K562 (cell line): ENCODE results near the gene CNOT2.

Source experiments
- CHCHD3 ChIP-seq: fragments of 250-450 bp; sonication (Bioruptor Pico); IDR thresholded peaks from 2 replicates; pipeline ENCODE4 v2.1.2; 2022; ENCODE audit warnings: mild to moderate bottlenecking
- ETS1 ChIP-seq: conservative IDR thresholded peaks from 2 replicates; pipeline ENCODE4 v1.6.1; 2011; ENCODE audit warnings: low read depth, mild to moderate bottlenecking, low read length; ENCODE audit not compliant: control insufficient read depth
- ETV6 ChIP-seq, 3 experiments: fragments of 150-350 bp in 1 of 3; sonication (generic) in 1 of 3; formaldehyde crosslinking in 1 of 3; IDR thresholded peaks; 2 replicates each; pipeline versions ENCODE4 v1.6.1 to v1.8.0; 2014 to 2022; ENCODE audit warnings: borderline replicate concordance in 2 of 3, low read depth in 2 of 3, antibody characterized with exemption in 1 of 3, low read length in 1 of 3, mild to moderate bottlenecking in 1 of 3, missing genetic modification reagents in 1 of 3
- EZH2 ChIP-seq: IDR thresholded peaks from 2 replicates; pipeline ENCODE4 v1.6.1; 2012; ENCODE audit warnings: low read depth, mild to moderate bottlenecking, inconsistent platforms, low read length, borderline replicate concordance
- GABPB1 ChIP-seq: sonication (generic); formaldehyde crosslinking; IDR thresholded peaks from 2 replicates; pipeline ENCODE4 v1.8.0; 2022; ENCODE audit warnings: mild to moderate bottlenecking, missing genetic modification reagents
- MAX ChIP-seq: sonication (generic); formaldehyde crosslinking; IDR thresholded peaks from 2 replicates; pipeline ENCODE4 v1.9.0; 2022; ENCODE audit warnings: mild to moderate bottlenecking, missing genetic modification reagents
- MYC ChIP-seq, 2 experiments: fragments of 250-450 bp in 1 of 2; sonication (Bioruptor Pico) in 1 of 2; IDR thresholded peaks; 2 replicates each; pipeline versions ENCODE4 v1.5.1 to v1.6.1; 2012 to 2021; ENCODE audit warnings: low read depth in 2 of 2, borderline replicate concordance in 1 of 2, improper control_type of control experiment in 1 of 2, low read length in 1 of 2, mild to moderate bottlenecking in 1 of 2, moderate library complexity in 1 of 2
- POLR2AphosphoS2 ChIP-seq: IDR thresholded peaks from 2 replicates; pipeline ENCODE4 v1.6.1; 2012; ENCODE audit warnings: low read length, improper control_type of control experiment
- STAT5B ChIP-seq: fragments of 250-450 bp; sonication (Bioruptor Pico); IDR thresholded peaks from 2 replicates; pipeline ENCODE4 v1.8.0; 2021; ENCODE audit warnings: mild to moderate bottlenecking, inconsistent platforms
- ZFX ChIP-seq: sonication (generic); formaldehyde crosslinking; IDR thresholded peaks from 2 replicates; pipeline ENCODE4 v1.8.0; 2022; ENCODE audit warnings: mild to moderate bottlenecking, missing genetic modification reagents, moderate library complexity
- ZHX1 ChIP-seq: fragments of 150-350 bp; conservative IDR thresholded peaks from 2 replicates; pipeline ENCODE4 v1.6.1; 2014; ENCODE audit warnings: low read length
- ZNF253 ChIP-seq: fragments of 250-450 bp; sonication (Bioruptor Pico); conservative IDR thresholded peaks from 2 replicates; pipeline ENCODE4 v1.6.1; 2021; ENCODE audit warnings: mild to moderate bottlenecking
- TF ChIP-seq, protein P1 (sequence below), 3 experiments: IDR thresholded peaks in 2 of 3; conservative IDR thresholded peaks in 1 of 3; 2 replicates each; pipeline ENCODE4 v1.5.1; 2011 to 2012; ENCODE audit warnings: low read length in 3 of 3, mild to moderate bottlenecking in 3 of 3, control low read depth in 2 of 3, improper control_type of control experiment in 1 of 3, inconsistent platforms in 1 of 3, low read depth in 1 of 3, mixed read lengths in 1 of 3, moderate library complexity in 1 of 3; ENCODE audit not compliant: insufficient read depth in 2 of 3

DNA sequence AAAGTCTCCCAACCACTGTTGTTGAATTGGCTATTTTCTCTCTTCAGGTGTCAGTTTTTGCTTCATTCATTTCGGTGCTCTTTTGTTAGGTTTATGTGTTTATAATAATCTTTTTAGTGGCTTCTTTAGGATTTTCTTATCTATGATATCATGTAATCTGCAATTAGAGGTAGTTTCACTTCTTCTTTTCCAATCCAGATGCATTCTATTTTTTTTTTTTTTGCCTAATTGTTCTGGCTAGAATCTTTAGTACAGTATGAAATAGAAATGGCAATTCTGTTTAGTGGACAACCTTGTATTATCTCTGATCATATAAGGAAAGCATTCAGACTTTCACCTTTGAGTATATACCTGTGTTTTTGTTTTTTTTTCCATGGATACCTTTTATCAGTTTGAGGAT, 17.4 kb downstream of the CNOT2 start:
- TF ChIP-seq MAX (CRISPR knock-in tag) (no peak), CHCHD3 (no peak), POLR2AphosphoS2 (no peak), EZH2 (no peak), ETS1 (no peak), ETV6 (IDR thresholded peaks at IDR 0.05; ENCODE audit: borderline replicate concordance in 1 of 2, low read depth in 2 of 2, low read length in 1 of 2) (no peak), ETV6 (CRISPR knock-in tag; IDR thresholded peaks at IDR 0.05; ENCODE audit: borderline replicate concordance) (no peak), ZHX1 (no peak), STAT5B (CRISPR knock-in tag) (no peak), ZNF253 (CRISPR knock-in tag) (no peak), ZFX (CRISPR knock-in tag) (no peak), MYC (IDR thresholded peaks at IDR 0.05; ENCODE audit: low read depth, low read length) (no peak), MYC (CRISPR knock-in tag; IDR thresholded peaks at IDR 0.05; ENCODE audit: borderline replicate concordance, low read depth) (no peak), GABPB1 (CRISPR knock-in tag) (no peak)
- TF ChIP-seq, protein P1, sequence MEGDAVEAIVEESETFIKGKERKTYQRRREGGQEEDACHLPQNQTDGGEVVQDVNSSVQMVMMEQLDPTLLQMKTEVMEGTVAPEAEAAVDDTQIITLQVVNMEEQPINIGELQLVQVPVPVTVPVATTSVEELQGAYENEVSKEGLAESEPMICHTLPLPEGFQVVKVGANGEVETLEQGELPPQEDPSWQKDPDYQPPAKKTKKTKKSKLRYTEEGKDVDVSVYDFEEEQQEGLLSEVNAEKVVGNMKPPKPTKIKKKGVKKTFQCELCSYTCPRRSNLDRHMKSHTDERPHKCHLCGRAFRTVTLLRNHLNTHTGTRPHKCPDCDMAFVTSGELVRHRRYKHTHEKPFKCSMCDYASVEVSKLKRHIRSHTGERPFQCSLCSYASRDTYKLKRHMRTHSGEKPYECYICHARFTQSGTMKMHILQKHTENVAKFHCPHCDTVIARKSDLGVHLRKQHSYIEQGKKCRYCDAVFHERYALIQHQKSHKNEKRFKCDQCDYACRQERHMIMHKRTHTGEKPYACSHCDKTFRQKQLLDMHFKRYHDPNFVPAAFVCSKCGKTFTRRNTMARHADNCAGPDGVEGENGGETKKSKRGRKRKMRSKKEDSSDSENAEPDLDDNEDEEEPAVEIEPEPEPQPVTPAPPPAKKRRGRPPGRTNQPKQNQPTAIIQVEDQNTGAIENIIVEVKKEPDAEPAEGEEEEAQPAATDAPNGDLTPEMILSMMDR (IDR thresholded peaks at IDR 0.05 in 2 of 3, conservative IDR thresholded peaks at IDR 0.05 in 1 of 3; ENCODE audit: insufficient read depth in 2 of 3, low read depth in 1 of 3, low read length in 3 of 3): no peak
